Measurements from ENCODE around the gene CD2BP2. TPM values are rescaled to one million over a fixed set of nuclear protein-coding genes. Genes with fewer than 3 reads are reported as not detected.

The CD2BP2 gene
- total and polyA plus RNA-seq, 2 of the 13 experiments (the other 11 are each of a cell fraction or from before 2014, with no cell fraction given): 24.9 to 54.6 TPM

GRCh38 chr16:30369091-30369937, 14.2 kb upstream of the CD2BP2 start (continued):
- TF ChIP-seq GATAD2A (CRISPR knock-in tag; IDR thresholded peaks at IDR 0.05): no peak
- peak; percentile 10; the same call in 1 of the 2 replicates for TF ChIP-seq ZNF891 (CRISPR knock-in tag; IDR thresholded peaks at IDR 0.05)
- 0 out of 2 replicates have a peak, but pooled peaks have one; percentile 18 for TF ChIP-seq KDM2A (CRISPR knock-in tag; IDR thresholded peaks at IDR 0.05; ENCODE audit: borderline replicate concordance, low read depth)
- TF ChIP-seq ATF7-NPFF (CRISPR knock-in tag; IDR thresholded peaks at IDR 0.05; ENCODE audit: low read depth): 0 out of 2 replicates have a peak, but pooled peaks have one; percentile 11
- TF ChIP-seq DR1 (CRISPR knock-in tag; IDR thresholded peaks at IDR 0.05): 0 out of 2 replicates have a peak, but pooled peaks have one; percentile 19
- no peak for TF ChIP-seq ZNF839 (CRISPR knock-in tag; IDR thresholded peaks at IDR 0.05; ENCODE audit: borderline replicate concordance)
- TF ChIP-seq NR2C2 (CRISPR knock-in tag; IDR thresholded peaks at IDR 0.05; ENCODE audit: borderline replicate concordance): 0 out of 2 replicates have a peak, but pooled peaks have one; percentile 16
- TF ChIP-seq NFATC3 (CRISPR knock-in tag; IDR thresholded peaks at IDR 0.05): peak; percentile 85; the same call in 1 of the 2 replicates
- no peak for TF ChIP-seq ZBTB40 (IDR thresholded peaks at IDR 0.05)
- 0 out of 2 replicates have a peak, but pooled peaks have one; percentile 19 for TF ChIP-seq ZBTB40 (CRISPR knock-in tag; IDR thresholded peaks at IDR 0.05)
- no peak for TF ChIP-seq PRMT3 (CRISPR knock-in tag; IDR thresholded peaks at IDR 0.05; ENCODE audit: borderline replicate concordance, low read depth)
- peak; percentile 44; the same call in 1 of the 2 replicates for TF ChIP-seq MXD3 (CRISPR knock-in tag; IDR thresholded peaks at IDR 0.05)
- no peak for TF ChIP-seq ZSCAN21 (CRISPR knock-in tag; IDR thresholded peaks at IDR 0.05; ENCODE audit: borderline replicate concordance)
- no peak for TF ChIP-seq ZNF30 (CRISPR knock-in tag; IDR thresholded peaks at IDR 0.05)
- peak; percentile 56; the same call in 1 of the 2 replicates for TF ChIP-seq ZNF772 (CRISPR knock-in tag; IDR thresholded peaks at IDR 0.05)
- no peak for TF ChIP-seq CREBL2 (CRISPR knock-in tag; IDR thresholded peaks at IDR 0.05; ENCODE audit: borderline replicate concordance)
- TF ChIP-seq, protein P1, sequence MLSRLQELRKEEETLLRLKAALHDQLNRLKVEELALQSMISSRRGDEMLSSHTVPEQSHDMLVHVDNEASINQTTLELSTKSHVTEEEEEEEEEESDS (CRISPR knock-in tag; IDR thresholded peaks at IDR 0.05; ENCODE audit: borderline replicate concordance): no peak
- peak; percentile 42; the same call in 1 of the 2 replicates for TF ChIP-seq MAX (IDR thresholded peaks at IDR 0.05)
